ENCODE data around the gene TOB1. TPM values are rescaled to one million over a fixed set of nuclear protein-coding genes. Genes with fewer than 3 reads are reported as not detected.

The TOB1 gene
- total RNA-seq, 1 experiment from 2014 or later, result 67.9 TPM

- Histone ChIP-seq H3K9me3 (ENCODE audit: insufficient read depth, low read depth) (no peaks in the 10 kb centered on the region), H3K4me1 (replicated peaks; ENCODE audit: insufficient read depth) (peaks cover 61% of the 10 kb centered on the region), H3K27me3 (ENCODE audit: insufficient read depth, low read depth) (no peaks in the 10 kb centered on the region), H3K4me3 (no peak overlapping the region), H3K79me2 (ENCODE audit: low read depth) (no peaks in the 10 kb centered on the region), H2AFZ (no peak overlapping the region), H3K36me3 (ENCODE audit: low read depth) (no peaks in the 10 kb centered on the region), H3F3A (ENCODE audit: insufficient read depth, low read depth) (peaks cover 43% of the 10 kb centered on the region), H3K4me2 (peak overlapping the region; percentile 39), H3K27ac (peak overlapping the region; percentile 79; the same call in 1 of the 2 replicates), H4K20me1 (ENCODE audit: insufficient read depth) (no peaks in the 10 kb centered on the region), H3K9me2 (ENCODE audit: insufficient read depth) (no peaks in the 10 kb centered on the region)
- intact Hi-C loops (cut with micrococcal nuclease; ENCODE audit: unreplicated experiment), result no loop called here
- BruUV-seq (replicated peaks), result no TSS peak
- TF ChIP-seq EZH2 (IDR thresholded peaks at IDR 0.05; ENCODE audit: low read depth) (no peak), CTCF (conservative IDR thresholded peaks at IDR 0.05) (no peak)
- ChIA-PET CTCF (interaction anchor here (0.6 kb wide), 1 partner anchor 11 kb away, joined by 3 read pairs; no protein-coding TSS in a partner anchor), POLR2A (ENCODE audit: unreplicated experiment) (interaction anchor here (0.8 kb wide), 1 partner anchor 41 kb away, joined by 4 read pairs; no protein-coding TSS in a partner anchor)
- DNase-seq, result peak in 1 of 2 experiments; percentile 45
These were observed 23.5 kb upstream of the TOB1 start for GRCh38 chr17:50889528-50890118.

GRCh38 chr17:50887705-50888245 is 21.6 kb upstream of the TOB1 start:
- no peak overlapping the region for H3K4me3 ChIP-seq
- BruUV-seq (replicated peaks), result no TSS peak
- H4K20me1 ChIP-seq (ENCODE audit: insufficient read depth), result no peaks in the 10 kb centered on the region
- intact Hi-C loops (cut with micrococcal nuclease; ENCODE audit: unreplicated experiment), result no loop called here
- peaks cover 50% of the 10 kb centered on the region for H3F3A ChIP-seq (ENCODE audit: insufficient read depth, low read depth)
- no peaks in the 10 kb centered on the region for H3K9me3 ChIP-seq (ENCODE audit: insufficient read depth, low read depth)
- H3K9me2 ChIP-seq (ENCODE audit: insufficient read depth), result no peaks in the 10 kb centered on the region
- no peak overlapping the region for H3K27ac ChIP-seq
- DNase-seq, result no peak
- H3K4me2 ChIP-seq, result no peak overlapping the region
- no peaks in the 10 kb centered on the region for H3K36me3 ChIP-seq (ENCODE audit: low read depth)
- no peak overlapping the region for H2AFZ ChIP-seq
- H3K27me3 ChIP-seq (ENCODE audit: insufficient read depth, low read depth), result no peaks in the 10 kb centered on the region
- ChIA-PET CTCF (no interaction called here), POLR2A (ENCODE audit: unreplicated experiment) (interaction anchor here (0.6 to 0.7 kb wide), 2 partner anchors 21 to 22 kb away, joined by 4 to 6 read pairs; partner anchors contain the start of gene TOB1)
- TF ChIP-seq CTCF (conservative IDR thresholded peaks at IDR 0.05), result no peak
- no peak for TF ChIP-seq EZH2 (IDR thresholded peaks at IDR 0.05; ENCODE audit: low read depth)
- H3K79me2 ChIP-seq (ENCODE audit: low read depth), result no peaks in the 10 kb centered on the region
- peaks cover 69% of the 10 kb centered on the region for H3K4me1 ChIP-seq (replicated peaks; ENCODE audit: insufficient read depth)

- peak overlapping the region; percentile 39; the same call in 1 of the 2 replicates for H2AFZ ChIP-seq
- POLR2A ChIA-PET (ENCODE audit: unreplicated experiment), result interaction anchor here (0.5 to 1.5 kb wide), 6 partner anchors 8 to 143 kb away, joined by 3 to 28 read pairs (median 10); partner anchors contain the start of gene TOB1
- H3F3A ChIP-seq (ENCODE audit: insufficient read depth, low read depth), result peaks cover 40% of the 10 kb centered on the region
- BruUV-seq (replicated peaks), result no TSS peak
- no peaks in the 10 kb centered on the region for H3K27me3 ChIP-seq (ENCODE audit: insufficient read depth, low read depth)
- H3K36me3 ChIP-seq (ENCODE audit: low read depth), result no peaks in the 10 kb centered on the region
- H3K9me3 ChIP-seq (ENCODE audit: insufficient read depth, low read depth), result peaks cover 5% of the 10 kb centered on the region; the same call in 1 of the 2 replicates
- peak overlapping the region; percentile 85 for H3K27ac ChIP-seq
- H3K4me2 ChIP-seq, result peak overlapping the region; percentile 68
- no peaks in the 10 kb centered on the region for H4K20me1 ChIP-seq (ENCODE audit: insufficient read depth)
- no peaks in the 10 kb centered on the region for H3K79me2 ChIP-seq (ENCODE audit: low read depth)
- CTCF ChIA-PET, result interaction anchor here (0.6 to 1.2 kb wide), 2 partner anchors 18 to 60 kb away, joined by 3 to 5 read pairs; partner anchors contain the start of gene TOB1
- H3K4me3 ChIP-seq, result peak overlapping the region; percentile 21; the same call in 1 of the 2 replicates
- peaks cover 53% of the 10 kb centered on the region for H3K4me1 ChIP-seq (replicated peaks; ENCODE audit: insufficient read depth)
- intact Hi-C loops (cut with micrococcal nuclease; ENCODE audit: unreplicated experiment), result loop anchor here (1.0 kb wide), 2 partner anchors 17 to 31 kb away; no protein-coding TSS in a partner anchor
- no peaks in the 10 kb centered on the region for H3K9me2 ChIP-seq (ENCODE audit: insufficient read depth)
- TF ChIP-seq EZH2 (IDR thresholded peaks at IDR 0.05; ENCODE audit: low read depth) (no peak), CTCF (conservative IDR thresholded peaks at IDR 0.05) (no peak)
- peak; percentile 68 to 96 for DNase-seq
These were observed 18.5 kb upstream of the TOB1 start for GRCh38 chr17:50884439-50885311.

Measured in PC-9 (cell line).